ENCODE data around the gene TNFRSF21. TPM values are rescaled to one million over a fixed set of nuclear protein-coding genes. Genes with fewer than 3 reads are reported as not detected.

Gene TNFRSF21
- total and polyA plus RNA-seq, 9 of the 15 experiments (the other 6 are each of a cell fraction or from before 2014, with no cell fraction given): 0.63 to 5.7 (median 2.2) TPM

DNA sequence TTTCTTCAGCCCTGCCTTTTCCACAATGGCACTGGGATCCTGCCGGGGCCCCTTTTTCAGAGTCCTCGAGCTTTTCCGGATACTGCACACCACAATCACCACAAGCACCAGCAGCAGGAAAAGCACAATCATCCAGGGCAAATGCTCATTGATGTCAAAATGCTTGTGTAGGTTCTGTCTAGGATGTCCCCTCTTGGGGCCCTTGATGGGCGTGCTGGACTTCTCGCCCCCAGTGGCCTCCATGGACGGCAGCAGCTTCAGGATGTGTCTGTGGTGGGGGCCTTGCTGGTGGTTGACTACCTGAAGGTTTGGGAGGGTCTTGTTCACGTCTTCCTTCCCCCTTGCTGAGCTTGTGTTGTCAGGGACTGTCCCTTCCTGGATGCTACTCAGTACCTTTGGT lies 25.7 kb downstream of the TNFRSF21 start (continued):
- TF ChIP-seq SUPT5H (IDR thresholded peaks at IDR 0.05) (no peak), ZNF76 (CRISPR knock-in tag; IDR thresholded peaks at IDR 0.05; ENCODE audit: borderline replicate concordance) (no peak), RBM25 (IDR thresholded peaks at IDR 0.05; ENCODE audit: low read depth, low read length, severe bottlenecking) (no peak), KDM1A (IDR thresholded peaks at IDR 0.05) (no peak), CSDE1 (IDR thresholded peaks at IDR 0.05) (no peak), ETV6 (IDR thresholded peaks at IDR 0.05; ENCODE audit: borderline replicate concordance in 1 of 2, low read depth in 2 of 2, low read length in 1 of 2) (no peak), ETV6 (CRISPR knock-in tag; IDR thresholded peaks at IDR 0.05; ENCODE audit: borderline replicate concordance) (no peak), ZNF644 (tag; IDR thresholded peaks at IDR 0.05; ENCODE audit: low read depth) (no peak), ZNF79 (CRISPR knock-in tag; IDR thresholded peaks at IDR 0.05; ENCODE audit: low read depth) (no peak)
- TF ChIP-seq, protein P1, sequence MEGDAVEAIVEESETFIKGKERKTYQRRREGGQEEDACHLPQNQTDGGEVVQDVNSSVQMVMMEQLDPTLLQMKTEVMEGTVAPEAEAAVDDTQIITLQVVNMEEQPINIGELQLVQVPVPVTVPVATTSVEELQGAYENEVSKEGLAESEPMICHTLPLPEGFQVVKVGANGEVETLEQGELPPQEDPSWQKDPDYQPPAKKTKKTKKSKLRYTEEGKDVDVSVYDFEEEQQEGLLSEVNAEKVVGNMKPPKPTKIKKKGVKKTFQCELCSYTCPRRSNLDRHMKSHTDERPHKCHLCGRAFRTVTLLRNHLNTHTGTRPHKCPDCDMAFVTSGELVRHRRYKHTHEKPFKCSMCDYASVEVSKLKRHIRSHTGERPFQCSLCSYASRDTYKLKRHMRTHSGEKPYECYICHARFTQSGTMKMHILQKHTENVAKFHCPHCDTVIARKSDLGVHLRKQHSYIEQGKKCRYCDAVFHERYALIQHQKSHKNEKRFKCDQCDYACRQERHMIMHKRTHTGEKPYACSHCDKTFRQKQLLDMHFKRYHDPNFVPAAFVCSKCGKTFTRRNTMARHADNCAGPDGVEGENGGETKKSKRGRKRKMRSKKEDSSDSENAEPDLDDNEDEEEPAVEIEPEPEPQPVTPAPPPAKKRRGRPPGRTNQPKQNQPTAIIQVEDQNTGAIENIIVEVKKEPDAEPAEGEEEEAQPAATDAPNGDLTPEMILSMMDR (IDR thresholded peaks at IDR 0.05 in 2 of 3, conservative IDR thresholded peaks at IDR 0.05 in 1 of 3; ENCODE audit: insufficient read depth in 2 of 3, low read depth in 1 of 3, low read length in 3 of 3): no peak
- TF ChIP-seq, protein P2, sequence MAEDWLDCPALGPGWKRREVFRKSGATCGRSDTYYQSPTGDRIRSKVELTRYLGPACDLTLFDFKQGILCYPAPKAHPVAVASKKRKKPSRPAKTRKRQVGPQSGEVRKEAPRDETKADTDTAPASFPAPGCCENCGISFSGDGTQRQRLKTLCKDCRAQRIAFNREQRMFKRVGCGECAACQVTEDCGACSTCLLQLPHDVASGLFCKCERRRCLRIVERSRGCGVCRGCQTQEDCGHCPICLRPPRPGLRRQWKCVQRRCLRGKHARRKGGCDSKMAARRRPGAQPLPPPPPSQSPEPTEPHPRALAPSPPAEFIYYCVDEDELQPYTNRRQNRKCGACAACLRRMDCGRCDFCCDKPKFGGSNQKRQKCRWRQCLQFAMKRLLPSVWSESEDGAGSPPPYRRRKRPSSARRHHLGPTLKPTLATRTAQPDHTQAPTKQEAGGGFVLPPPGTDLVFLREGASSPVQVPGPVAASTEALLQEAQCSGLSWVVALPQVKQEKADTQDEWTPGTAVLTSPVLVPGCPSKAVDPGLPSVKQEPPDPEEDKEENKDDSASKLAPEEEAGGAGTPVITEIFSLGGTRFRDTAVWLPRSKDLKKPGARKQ (CRISPR knock-in tag; IDR thresholded peaks at IDR 0.05): no peak
